PC-9 (cell line): ENCODE data around the gene CPO.

Source experiments
- EZH2 ChIP-seq: fragments of 200-600 bp; sonication (generic); IDR thresholded peaks from 2 replicates; pipeline ENCODE4 v1.8.0; 2017; ENCODE audit warnings: antibody characterized with exemption, low read depth
- TF ChIP-seq, protein P1 (sequence below): fragments of 200-600 bp; sonication (generic); conservative IDR thresholded peaks from 2 replicates; pipeline ENCODE4 v1.6.1; 2017; ENCODE audit warnings: mixed run types, antibody characterized with exemption, mild to moderate bottlenecking, moderate library complexity

DNA sequence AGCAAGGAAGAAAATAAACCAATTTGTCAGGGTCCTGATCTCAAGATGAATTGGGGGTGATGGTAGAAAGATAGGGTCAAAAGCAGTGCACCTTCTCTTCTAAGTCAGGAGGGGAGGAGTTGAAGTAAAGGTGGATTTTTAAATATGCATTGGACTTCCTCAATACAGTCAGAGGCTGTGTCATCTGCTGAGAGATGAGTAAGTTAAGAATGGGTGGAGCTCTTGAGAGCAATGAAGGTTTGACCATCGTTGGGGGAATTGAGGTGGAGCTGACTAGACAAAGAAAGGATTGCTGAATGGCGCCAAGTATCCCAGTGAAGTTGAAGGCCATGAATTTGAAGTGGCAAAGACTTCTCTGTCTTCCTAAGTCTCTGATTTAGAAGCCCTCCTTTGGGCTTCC is 18.4 kb upstream of the CPO start:
- TF ChIP-seq EZH2 = no peak
- TF ChIP-seq, protein P1, sequence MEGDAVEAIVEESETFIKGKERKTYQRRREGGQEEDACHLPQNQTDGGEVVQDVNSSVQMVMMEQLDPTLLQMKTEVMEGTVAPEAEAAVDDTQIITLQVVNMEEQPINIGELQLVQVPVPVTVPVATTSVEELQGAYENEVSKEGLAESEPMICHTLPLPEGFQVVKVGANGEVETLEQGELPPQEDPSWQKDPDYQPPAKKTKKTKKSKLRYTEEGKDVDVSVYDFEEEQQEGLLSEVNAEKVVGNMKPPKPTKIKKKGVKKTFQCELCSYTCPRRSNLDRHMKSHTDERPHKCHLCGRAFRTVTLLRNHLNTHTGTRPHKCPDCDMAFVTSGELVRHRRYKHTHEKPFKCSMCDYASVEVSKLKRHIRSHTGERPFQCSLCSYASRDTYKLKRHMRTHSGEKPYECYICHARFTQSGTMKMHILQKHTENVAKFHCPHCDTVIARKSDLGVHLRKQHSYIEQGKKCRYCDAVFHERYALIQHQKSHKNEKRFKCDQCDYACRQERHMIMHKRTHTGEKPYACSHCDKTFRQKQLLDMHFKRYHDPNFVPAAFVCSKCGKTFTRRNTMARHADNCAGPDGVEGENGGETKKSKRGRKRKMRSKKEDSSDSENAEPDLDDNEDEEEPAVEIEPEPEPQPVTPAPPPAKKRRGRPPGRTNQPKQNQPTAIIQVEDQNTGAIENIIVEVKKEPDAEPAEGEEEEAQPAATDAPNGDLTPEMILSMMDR = no peak
